PC-9 (cell line): Measurements from ENCODE around the gene SMCO3. TPM values are rescaled to one million over a fixed set of nuclear protein-coding genes. Genes with fewer than 3 reads are reported as not detected.

Source experiments
- BruUV-seq: library from RNA; stranded (reverse); fragments of 400-500 nt; replicated peaks from 2 replicates; lab custom pipeline; 2021; lab: Mats Ljungman, UMichigan
- CTCF ChIA-PET: fragments of 300-600 bp; sonication (Branson Sonifier 250); formaldehyde crosslinking; loops from one replicate; lab custom pipeline; 2022; ENCODE audit warnings: antibody characterized with exemption; lab: Charles Lee
- POLR2A ChIA-PET: fragments of 300-600 bp; sonication (Branson Sonifier 250); formaldehyde crosslinking; loops from one replicate; lab custom pipeline; 2022; ENCODE audit warnings: antibody characterized with exemption; ENCODE audit not compliant: unreplicated experiment; lab: Charles Lee
- DNase-seq, 2 experiments: peaks; one replicate each; pipeline versions ENCODE4 v3.0.0 to v3.0.0-alpha.2; 2015 to 2022; ENCODE audit warnings: mixed read lengths in 1 of 2
- H2AFZ ChIP-seq: fragments of 200-600 bp; sonication (generic); 2 replicates; pipeline ENCODE4 v1.8.1; 2017; ENCODE audit warnings: antibody characterized with exemption
- H3F3A ChIP-seq: fragments of 200-600 bp; sonication (generic); 2 replicates; pipeline ENCODE4 v1.8.1; 2017; ENCODE audit warnings: antibody characterized with exemption, mild to moderate bottlenecking, low read depth; ENCODE audit not compliant: insufficient read depth
- H3K27ac ChIP-seq: fragments of 200-600 bp; sonication (generic); 2 replicates; pipeline ENCODE4 v1.6.1; 2016; ENCODE audit warnings: mixed run types
- H3K27me3 ChIP-seq: fragments of 200-600 bp; sonication (generic); 2 replicates; pipeline ENCODE4 v1.6.1; 2016; ENCODE audit warnings: low read depth, mixed run types; ENCODE audit not compliant: insufficient read depth
- H3K36me3 ChIP-seq: fragments of 200-600 bp; sonication (generic); 2 replicates; pipeline ENCODE4 v1.6.1; 2016; ENCODE audit warnings: low read depth, mixed run types
- H3K4me1 ChIP-seq: fragments of 200-600 bp; sonication (generic); replicated peaks from 2 replicates; pipeline ENCODE4 v1.6.1; 2016; ENCODE audit warnings: mixed run types; ENCODE audit not compliant: insufficient read depth
- H3K4me2 ChIP-seq: fragments of 200-600 bp; sonication (generic); 2 replicates; pipeline ENCODE4 v1.6.1; 2017; ENCODE audit warnings: mixed run types
- H3K4me3 ChIP-seq: fragments of 200-600 bp; sonication (generic); 2 replicates; pipeline ENCODE4 v1.6.1; 2016; ENCODE audit warnings: mixed run types
- H3K79me2 ChIP-seq: fragments of 200-600 bp; sonication (generic); 2 replicates; pipeline ENCODE4 v1.6.1; 2017; ENCODE audit warnings: low read depth, mixed run types
- H3K9me2 ChIP-seq: fragments of 200-600 bp; sonication (generic); 2 replicates; pipeline ENCODE4 v1.8.1; 2017; ENCODE audit warnings: mild to moderate bottlenecking; ENCODE audit not compliant: insufficient read depth
- H3K9me3 ChIP-seq: fragments of 200-600 bp; sonication (generic); 2 replicates; pipeline ENCODE4 v1.8.1; 2016; ENCODE audit warnings: low read depth; ENCODE audit not compliant: insufficient read depth
- H4K20me1 ChIP-seq: fragments of 200-600 bp; sonication (generic); 2 replicates; pipeline ENCODE4 v1.8.1; 2017; ENCODE audit not compliant: insufficient read depth
- CTCF ChIP-seq: fragments of 200-600 bp; sonication (generic); conservative IDR thresholded peaks from 2 replicates; pipeline ENCODE4 v1.6.1; 2017; ENCODE audit warnings: mixed run types, antibody characterized with exemption, mild to moderate bottlenecking, moderate library complexity
- EZH2 ChIP-seq: fragments of 200-600 bp; sonication (generic); IDR thresholded peaks from 2 replicates; pipeline ENCODE4 v1.8.0; 2017; ENCODE audit warnings: antibody characterized with exemption, low read depth
- intact Hi-C: fragments of 100-400 bp; cut with micrococcal nuclease; formaldehyde crosslinking; loops from one replicate; pipeline ENCODE4 v1.10.0; 2022; ENCODE audit not compliant: unreplicated experiment
- total RNA-seq: library from RNA; stranded (reverse); gene quantifications from 2 replicates; pipeline ENCODE4 v1.2.3, GENCODE V29; 2021

Gene SMCO3
- total RNA-seq, 1 experiment from 2014 or later = not detected

GRCh38 chr12:14795028-14795448 lies 18.9 kb downstream of the SMCO3 start:
- Histone ChIP-seq H3K9me2 (no peaks in the 10 kb centered on the region), H2AFZ (no peak overlapping the region), H3K4me1 (no peaks in the 10 kb centered on the region), H3K79me2 (peaks cover 28% of the 10 kb centered on the region), H3K4me2 (no peak overlapping the region), H3K9me3 (no peaks in the 10 kb centered on the region), H3K36me3 (peaks cover 56% of the 10 kb centered on the region), H4K20me1 (no peaks in the 10 kb centered on the region), H3K4me3 (no peak overlapping the region), H3K27ac (no peak overlapping the region), H3K27me3 (no peaks in the 10 kb centered on the region), H3F3A (no peaks in the 10 kb centered on the region)
- ChIA-PET CTCF (no interaction called here), POLR2A (interaction anchor here (0.7 kb wide), 1 partner anchor 427 kb away, joined by 13 read pairs; no protein-coding TSS in a partner anchor)
- TF ChIP-seq CTCF (no peak), EZH2 (no peak)
- no peak for DNase-seq
- intact Hi-C loops = no loop called here
- BruUV-seq = no TSS peak

- H3K9me3 ChIP-seq = no peaks in the 10 kb centered on the region
- no TSS peak for BruUV-seq
- no peak for TF ChIP-seq CTCF
- TF ChIP-seq EZH2 = no peak
- H3K27me3 ChIP-seq = no peaks in the 10 kb centered on the region
- DNase-seq = no peak
- H4K20me1 ChIP-seq = no peaks in the 10 kb centered on the region
- no peaks in the 10 kb centered on the region for H3K9me2 ChIP-seq
- no peak overlapping the region for H2AFZ ChIP-seq
- intact Hi-C loops = no loop called here
- H3K4me2 ChIP-seq = no peak overlapping the region
- CTCF ChIA-PET = no interaction called here
- H3K4me1 ChIP-seq = no peaks in the 10 kb centered on the region
- peaks cover 23% of the 10 kb centered on the region for H3K36me3 ChIP-seq
- no peaks in the 10 kb centered on the region for H3K79me2 ChIP-seq
- peaks cover 12% of the 10 kb centered on the region for H3F3A ChIP-seq
- H3K27ac ChIP-seq = no peak overlapping the region
- POLR2A ChIA-PET = no interaction called here
- no peak overlapping the region for H3K4me3 ChIP-seq
Measured at GRCh38 chr12:14785568-14785967, 28.4 kb downstream of the SMCO3 start.

GRCh38 chr12:14784471-14784870 lies 29.5 kb downstream of the SMCO3 start:
- TF ChIP-seq CTCF (no peak), EZH2 (no peak)

More at GRCh38 chr12:14784471-14784870, 29.5 kb downstream of the SMCO3 start:
- Histone ChIP-seq H2AFZ (no peak overlapping the region), H3F3A (peaks cover 12% of the 10 kb centered on the region), H3K9me3 (no peaks in the 10 kb centered on the region), H3K4me1 (no peaks in the 10 kb centered on the region), H3K79me2 (no peaks in the 10 kb centered on the region), H3K27ac (no peak overlapping the region), H3K27me3 (no peaks in the 10 kb centered on the region), H4K20me1 (no peaks in the 10 kb centered on the region), H3K9me2 (no peaks in the 10 kb centered on the region), H3K4me2 (no peak overlapping the region), H3K4me3 (no peak overlapping the region), H3K36me3 (peaks cover 12% of the 10 kb centered on the region; the same call in 1 of the 2 replicates)
- intact Hi-C loops = no loop called here
- POLR2A ChIA-PET = interaction anchor here (0.6 to 0.7 kb wide), 3 partner anchors 9 to 1946 kb away, joined by 3 to 4 read pairs (median 3); no protein-coding TSS in a partner anchor
- no TSS peak for BruUV-seq
- no peak for DNase-seq
- CTCF ChIA-PET = no interaction called here
